GM19455 (cell line): ENCODE data around the gene DCUN1D4.

Experiments
- ATAC-seq: cut with Tn5 transposase; IDR thresholded peaks from one replicate; pipeline ENCODE4 v1.9.1; 2021; ENCODE audit not compliant: unreplicated experiment

Gene DCUN1D4

GRCh38 chr4:51853027-51853682 is 10.2 kb downstream of the DCUN1D4 start:
- no peak for ATAC-seq

GRCh38 chr4:51855270-51855669 is 12.3 kb downstream of the DCUN1D4 start:
- ATAC-seq, result no peak

- no peak for ATAC-seq
Measured at GRCh38 chr4:51855751-51856150, 12.8 kb downstream of the DCUN1D4 start.

- ATAC-seq, result no peak
Measured at GRCh38 chr4:51858605-51859202, 15.8 kb downstream of the DCUN1D4 start.

GRCh38 chr4:51859476-51860031 is 16.6 kb downstream of the DCUN1D4 start:
- ATAC-seq, result no peak

GRCh38 chr4:51862199-51862598 is 19.2 kb downstream of the DCUN1D4 start:
- ATAC-seq, result no peak

GRCh38 chr4:51862781-51863180 is 19.8 kb downstream of the DCUN1D4 start:
- no peak for ATAC-seq

- ATAC-seq, result no peak
Measured at GRCh38 chr4:51865717-51866116, 22.8 kb downstream of the DCUN1D4 start.

- ATAC-seq, result no peak
Measured at GRCh38 chr4:51866835-51867234, 23.9 kb downstream of the DCUN1D4 start.

GRCh38 chr4:51867689-51868448 is 24.9 kb downstream of the DCUN1D4 start:
- ATAC-seq, result no peak

GRCh38 chr4:51868449-51868847 is 25.5 kb downstream of the DCUN1D4 start:
- no peak for ATAC-seq

GRCh38 chr4:51870441-51871188 is 27.7 kb downstream of the DCUN1D4 start:
- no peak for ATAC-seq

GRCh38 chr4:51872283-51872997 is 29.5 kb downstream of the DCUN1D4 start:
- no peak for ATAC-seq

GRCh38 chr4:51874551-51874950 is 31.6 kb downstream of the DCUN1D4 start:
- ATAC-seq, result no peak

GRCh38 chr4:51878431-51878830 is 35.5 kb downstream of the DCUN1D4 start:
- ATAC-seq, result no peak

- no peak for ATAC-seq
Measured at GRCh38 chr4:51880016-51880915, 37.3 kb downstream of the DCUN1D4 start.

GRCh38 chr4:51884055-51884454 is 41.1 kb downstream of the DCUN1D4 start:
- no peak for ATAC-seq

- ATAC-seq, result no peak
Measured at GRCh38 chr4:51884606-51885005, 41.7 kb downstream of the DCUN1D4 start.

- ATAC-seq, result no peak
Measured at GRCh38 chr4:51885363-51885762, 42.4 kb downstream of the DCUN1D4 start.

- no peak for ATAC-seq
Measured at GRCh38 chr4:51890760-51891159, 47.8 kb downstream of the DCUN1D4 start.
